Breast epithelium (tissue), 4 donors: ENCODE data around the gene ASB7. TPM values are rescaled to one million over a fixed set of nuclear protein-coding genes. Genes with fewer than 3 reads are reported as not detected.

Experiments used
- DNase-seq, 2 donors: peaks; one replicate each; pipeline ENCODE4 v3.0.0-alpha.2; 2019; ENCODE audit warnings: low spot score in 2 of 2
- H3K27ac ChIP-seq, 2 donors: fragments of 200-600 bp; sonication (generic) in 1 of 2; one replicate each; pipeline ENCODE4 v1.5.1; 2016 to 2019; ENCODE audit warnings: mild to moderate bottlenecking in 1 of 2
- H3K27me3 ChIP-seq, 2 donors: fragments of 200-600 bp; sonication (generic) in 1 of 2; one replicate each; pipeline versions ENCODE4 v1.5.1 to v1.6.0; 2017 to 2019; ENCODE audit warnings: control low read depth in 1 of 2, mild to moderate bottlenecking in 1 of 2
- H3K36me3 ChIP-seq: fragments of 200-600 bp; one replicate; pipeline ENCODE4 v1.5.1; 2019
- H3K4me1 ChIP-seq, 2 donors: fragments of 200-600 bp; sonication (generic); one replicate each; pipeline ENCODE4 v1.5.1; 2016 to 2019; ENCODE audit warnings: control low read depth in 1 of 2
- H3K4me3 ChIP-seq, 3 donors: fragments of 200-600 bp; sonication (generic); 1 replicate in 2 of 3; 2 replicates in 1 of 3; pipeline ENCODE4 v1.5.1; 2016 to 2019; ENCODE audit warnings: mild to moderate bottlenecking in 3 of 3, moderate library complexity in 2 of 3
- H3K9me3 ChIP-seq, 2 donors: fragments of 200-600 bp; sonication (generic) in 1 of 2; one replicate each; pipeline ENCODE4 v1.5.1; 2016 to 2019; ENCODE audit warnings: control low read depth in 1 of 2
- POLR2A ChIP-seq: fragments of 450-650 bp; IDR thresholded peaks from one replicate; pipeline ENCODE4 v1.6.1; 2016; ENCODE audit warnings: antibody characterized with exemption, mild to moderate bottlenecking, moderate library complexity
- POLR2AphosphoS5 ChIP-seq, 3 donors: sonication (generic); formaldehyde crosslinking; IDR thresholded peaks; one replicate each; pipeline ENCODE4 v1.6.1; 2017; ENCODE audit warnings: antibody characterized with exemption in 3 of 3
- intact Hi-C: fragments of 100-400 bp; cut with DNase I; formaldehyde crosslinking; loops from one replicate; pipeline ENCODE4 v1.15.1; 2023; ENCODE audit warnings: low total_unique reads
- total RNA-seq, 3 donors: library from RNA; depleted of rRNA; stranded (reverse); fragments of >200 nt; gene quantifications; one replicate each; pipeline ENCODE4 v1.1.0, GENCODE V29; 2016
- TF ChIP-seq, protein P1 (sequence below), 3 donors: fragments of 450-650 bp; IDR thresholded peaks; one replicate each; pipeline ENCODE4 v1.5.1; 2016 to 2017; ENCODE audit warnings: antibody characterized with exemption in 3 of 3, mild to moderate bottlenecking in 3 of 3, moderate library complexity in 3 of 3

The ASB7 gene
- total RNA-seq: 10 to 100 TPM; 10.7 to 17.1 (median 12.1) TPM

DNA sequence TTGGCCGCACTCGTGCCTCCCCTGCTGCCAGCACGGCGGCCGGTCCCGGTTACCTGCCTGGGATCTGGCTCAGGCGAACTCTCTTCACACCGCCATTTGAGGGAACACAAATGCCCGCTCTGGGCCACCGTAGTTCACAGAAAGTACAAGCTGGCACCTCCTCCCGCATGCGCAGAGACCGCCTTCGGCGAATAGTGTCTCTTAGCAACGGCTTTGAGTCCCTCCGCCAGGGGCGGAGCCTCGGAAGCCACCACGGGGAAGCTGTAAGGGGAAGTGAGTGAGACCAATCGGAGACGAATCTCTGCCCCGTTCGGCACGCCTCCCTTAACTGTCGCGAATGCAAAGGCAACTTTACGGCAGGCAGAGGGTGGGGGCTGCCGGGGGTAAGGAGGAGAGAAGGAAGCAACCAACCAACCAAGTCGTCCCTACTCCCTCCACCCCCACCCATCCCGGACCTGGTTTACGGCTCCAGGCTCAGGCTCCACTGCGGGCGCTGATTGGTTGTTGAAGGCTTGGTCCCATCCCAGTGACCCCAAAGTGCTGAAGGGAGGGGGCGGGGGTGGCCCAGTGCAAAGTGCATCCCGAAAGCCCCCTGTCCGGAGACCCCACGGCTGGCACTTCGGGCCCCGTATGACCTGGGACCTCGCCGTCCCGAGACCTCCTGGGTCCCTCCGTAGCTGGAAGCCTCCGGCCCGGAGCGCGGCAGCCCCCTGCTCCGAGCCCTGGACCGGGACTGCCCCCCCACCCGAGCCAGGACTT is at the start of gene ASB7, which contains the start of gene LINS1:
TSS of gene ASB7 (plus strand) at position 526 of the 759 bp plus-strand sequence. CDS start 9,628 bp downstream, outside the sequence.
TSS of gene LINS1 (minus strand) at position 121 of the 759 bp plus-strand sequence. CDS start 21,342 bp downstream, outside the sequence.
- H3K4me1 ChIP-seq: peaks cover 0 to 17% of the 10 kb centered on the region in 2 donors
- peak within 1 kb of the TSS; percentile 84 to 89 for H3K27ac ChIP-seq
- no peaks in the 10 kb centered on the region for H3K27me3 ChIP-seq
- intact Hi-C loops: no loop called here
- peak; percentile 27 for TF ChIP-seq POLR2A
- TF ChIP-seq, protein P1, sequence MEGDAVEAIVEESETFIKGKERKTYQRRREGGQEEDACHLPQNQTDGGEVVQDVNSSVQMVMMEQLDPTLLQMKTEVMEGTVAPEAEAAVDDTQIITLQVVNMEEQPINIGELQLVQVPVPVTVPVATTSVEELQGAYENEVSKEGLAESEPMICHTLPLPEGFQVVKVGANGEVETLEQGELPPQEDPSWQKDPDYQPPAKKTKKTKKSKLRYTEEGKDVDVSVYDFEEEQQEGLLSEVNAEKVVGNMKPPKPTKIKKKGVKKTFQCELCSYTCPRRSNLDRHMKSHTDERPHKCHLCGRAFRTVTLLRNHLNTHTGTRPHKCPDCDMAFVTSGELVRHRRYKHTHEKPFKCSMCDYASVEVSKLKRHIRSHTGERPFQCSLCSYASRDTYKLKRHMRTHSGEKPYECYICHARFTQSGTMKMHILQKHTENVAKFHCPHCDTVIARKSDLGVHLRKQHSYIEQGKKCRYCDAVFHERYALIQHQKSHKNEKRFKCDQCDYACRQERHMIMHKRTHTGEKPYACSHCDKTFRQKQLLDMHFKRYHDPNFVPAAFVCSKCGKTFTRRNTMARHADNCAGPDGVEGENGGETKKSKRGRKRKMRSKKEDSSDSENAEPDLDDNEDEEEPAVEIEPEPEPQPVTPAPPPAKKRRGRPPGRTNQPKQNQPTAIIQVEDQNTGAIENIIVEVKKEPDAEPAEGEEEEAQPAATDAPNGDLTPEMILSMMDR (IDR thresholded peaks at IDR 0.05): peak in 1 of 3 donors; percentile 8
- peak; percentile 79 to 89 (median 83) for TF ChIP-seq POLR2AphosphoS5 (IDR thresholded peaks at IDR 0.05)
- no peaks in the 10 kb centered on the region for H3K36me3 ChIP-seq
- DNase-seq: peak; percentile 100
- no peaks in the 10 kb centered on the region for H3K9me3 ChIP-seq
- peak within 1 kb of the TSS; percentile 80 to 92 (median 89) for H3K4me3 ChIP-seq

DNA sequence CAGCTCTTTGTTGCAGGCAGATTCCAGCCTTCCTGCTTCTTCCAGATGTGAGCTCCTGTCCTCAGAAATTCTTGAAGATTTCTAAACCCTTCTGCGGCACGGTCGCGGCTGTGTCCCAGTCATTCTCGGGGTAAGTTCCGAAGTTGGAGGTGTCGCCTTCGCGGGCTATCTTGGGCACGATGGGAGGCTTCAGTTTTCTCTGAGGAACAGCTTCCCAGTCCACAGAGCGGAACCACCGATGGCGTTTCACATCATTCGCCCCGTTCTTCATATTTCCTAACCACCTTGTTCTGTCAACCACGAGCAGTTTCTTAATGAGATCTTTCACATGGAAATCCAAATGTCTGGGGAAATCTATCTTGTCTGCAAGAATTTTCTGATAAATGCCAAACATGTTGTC is 48.9 kb upstream of the ASB7 start:
- TF ChIP-seq POLR2A: no peak
- TF ChIP-seq, protein P1 (IDR thresholded peaks at IDR 0.05): no peak
- TF ChIP-seq POLR2AphosphoS5 (IDR thresholded peaks at IDR 0.05): no peak
- Histone ChIP-seq H3K4me1 (no peaks in the 10 kb centered on the region), H3K27me3 (no peaks in the 10 kb centered on the region), H3K27ac (no peak overlapping the region), H3K9me3 (no peaks in the 10 kb centered on the region), H3K4me3 (no peak overlapping the region), H3K36me3 (no peaks in the 10 kb centered on the region)
- no peak for DNase-seq
- intact Hi-C loops: no loop called here

DNA sequence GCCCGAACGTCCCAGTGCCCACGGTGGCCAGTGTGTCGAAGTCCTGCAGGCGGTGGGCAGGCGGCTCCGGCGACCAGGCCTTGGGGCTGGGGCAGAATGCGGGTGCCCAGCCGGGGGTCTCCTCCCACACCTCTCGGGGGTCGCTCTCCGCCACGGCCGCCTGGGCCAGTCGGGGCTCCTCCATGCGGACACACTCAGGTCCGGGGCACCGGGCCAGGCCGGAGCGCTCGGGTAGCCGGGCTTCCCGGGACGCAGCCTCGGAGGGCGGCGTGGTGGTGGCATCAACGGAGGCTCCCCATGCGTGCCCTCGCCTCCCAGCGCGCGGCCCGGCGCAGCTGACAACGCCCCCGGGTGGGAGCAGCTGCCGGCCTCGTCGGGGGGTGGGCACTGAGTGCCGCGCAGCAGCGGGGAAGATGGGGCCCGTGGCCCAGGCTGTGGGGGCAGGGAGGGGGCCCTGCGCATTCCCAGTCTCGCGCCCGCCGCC is 43.6 kb upstream of the ASB7 start:
- TF ChIP-seq, protein P1 (IDR thresholded peaks at IDR 0.05): no peak
- no peak for TF ChIP-seq POLR2A
- no peak for TF ChIP-seq POLR2AphosphoS5 (IDR thresholded peaks at IDR 0.05)
- Histone ChIP-seq H3K36me3 (no peaks in the 10 kb centered on the region), H3K27me3 (no peaks in the 10 kb centered on the region), H3K4me1 (no peaks in the 10 kb centered on the region), H3K9me3 (no peaks in the 10 kb centered on the region), H3K4me3 (no peak overlapping the region), H3K27ac (peak overlapping the region in 1 of 2 donors; percentile 55)
- intact Hi-C loops: no loop called here
- no peak for DNase-seq

- H3K9me3 ChIP-seq: no peaks in the 10 kb centered on the region
- no peak for DNase-seq
- H3K27ac ChIP-seq: peak overlapping the region in 1 of 2 donors; percentile 55
- no peak overlapping the region for H3K4me3 ChIP-seq
- H3K36me3 ChIP-seq: no peaks in the 10 kb centered on the region
- H3K4me1 ChIP-seq: no peaks in the 10 kb centered on the region
- TF ChIP-seq, protein P1 (IDR thresholded peaks at IDR 0.05): no peak
- TF ChIP-seq POLR2A: no peak
- TF ChIP-seq POLR2AphosphoS5 (IDR thresholded peaks at IDR 0.05): no peak
- intact Hi-C loops: no loop called here
- H3K27me3 ChIP-seq: no peaks in the 10 kb centered on the region
These were observed 43.1 kb upstream of the ASB7 start for GRCh38 chr15:100559330-100559729.

DNA sequence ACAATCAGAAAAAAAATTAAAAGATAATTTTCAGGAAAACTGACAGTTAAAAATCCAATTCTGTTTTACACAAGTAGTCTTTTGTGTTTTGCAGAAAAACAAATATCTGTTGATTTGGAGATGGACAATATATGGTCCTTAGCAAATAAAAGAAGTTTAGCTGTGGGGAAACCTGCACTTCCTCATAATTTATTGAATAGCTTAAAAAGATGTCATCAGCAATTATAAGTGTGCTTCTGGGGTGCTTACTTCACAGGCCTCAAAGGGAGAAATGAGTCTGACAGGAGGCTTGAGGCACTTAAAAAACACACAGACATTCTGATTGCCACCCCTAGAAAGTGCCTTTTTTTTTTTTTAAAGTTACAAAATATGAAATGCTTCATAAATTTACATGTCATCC is 42.1 kb upstream of the ASB7 start:
- no peak for DNase-seq
- Histone ChIP-seq H3K36me3 (no peaks in the 10 kb centered on the region), H3K9me3 (no peaks in the 10 kb centered on the region), H3K4me1 (no peaks in the 10 kb centered on the region), H3K27ac (no peak overlapping the region), H3K4me3 (no peak overlapping the region), H3K27me3 (no peaks in the 10 kb centered on the region)
- intact Hi-C loops: no loop called here
- TF ChIP-seq POLR2A (no peak), POLR2AphosphoS5 (IDR thresholded peaks at IDR 0.05) (no peak)
- TF ChIP-seq, protein P1 (IDR thresholded peaks at IDR 0.05): no peak
